HFFc6 (cell line): ENCODE data around the gene ZKSCAN1. TPM values are rescaled to one million over a fixed set of nuclear protein-coding genes. Genes with fewer than 3 reads are reported as not detected.

Experiments used
- DNase-seq: peaks from one replicate; pipeline ENCODE4 v3.0.0-alpha.2; 2018
- H3K27ac Mint-ChIP-seq: 2 replicates; pipeline ENCODE4 v1.8.0; 2020; ENCODE audit warnings: mild to moderate bottlenecking, mixed read lengths
- H3K27me3 Mint-ChIP-seq: 2 replicates; pipeline ENCODE4 v1.8.0; 2021; ENCODE audit warnings: mild to moderate bottlenecking, moderate library complexity, mixed read lengths; ENCODE audit not compliant: insufficient read depth
- H3K36me3 Mint-ChIP-seq: 2 replicates; pipeline ENCODE4 v1.8.0; 2021; ENCODE audit warnings: low read depth, mixed read lengths
- H3K4me1 Mint-ChIP-seq: 2 replicates; pipeline ENCODE4 v1.8.0; 2020; ENCODE audit warnings: low read depth, mixed read lengths
- H3K4me3 Mint-ChIP-seq: 2 replicates; pipeline ENCODE4 v1.8.0; 2020; ENCODE audit warnings: mild to moderate bottlenecking, moderate library complexity, mixed read lengths
- H3K9me3 Mint-ChIP-seq: 2 replicates; pipeline ENCODE4 v1.8.0; 2020; ENCODE audit warnings: mild to moderate bottlenecking, mixed read lengths
- total RNA-seq, 6 experiments: library from RNA; stranded (reverse); fragmentation: NEBNext Ultra II Directional; extraction: Animal tissue kit (Norgen Biotek cat#: 25700); gene quantifications; 2 replicates in 1 of 6; 3 replicates in 5 of 6; pipeline ENCODE4 v1.2.3, GENCODE V29; 2021
- TF ChIP-seq, protein P1 (sequence below): fragments of 200-600 bp; sonication (generic); IDR thresholded peaks from 2 replicates; pipeline ENCODE4 v1.5.0; 2021; ENCODE audit warnings: antibody characterized with exemption, mild to moderate bottlenecking

Gene ZKSCAN1
- total RNA-seq, 6 experiments from 2014 or later = 55.9 to 77.4 (median 63.1) TPM

DNA sequence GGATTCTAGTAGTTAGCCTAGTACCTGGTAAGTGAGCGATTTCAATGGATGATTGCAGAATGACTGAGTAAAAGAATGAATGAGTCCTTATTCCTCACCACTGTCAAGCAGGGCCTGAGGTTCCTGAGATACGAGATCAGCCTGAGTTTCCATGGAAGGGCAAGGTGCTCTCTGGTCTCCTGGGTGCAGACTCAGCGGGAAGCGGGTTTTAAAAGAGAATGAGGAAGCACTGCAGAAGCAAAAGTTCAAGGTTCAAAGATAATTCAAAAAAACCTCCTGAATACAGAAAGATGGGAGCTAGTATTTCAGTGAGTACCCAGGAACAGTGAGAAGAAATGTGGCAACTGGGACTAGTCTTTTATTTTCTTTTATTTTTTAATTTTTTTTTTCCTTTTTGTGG lies 61.8 kb downstream of the ZKSCAN1 start:
- Mint-ChIP-seq H3K4me3 (no peak overlapping the region), H3K9me3 (peaks cover 18% of the 10 kb centered on the region), H3K27ac (no peak overlapping the region)

DNA sequence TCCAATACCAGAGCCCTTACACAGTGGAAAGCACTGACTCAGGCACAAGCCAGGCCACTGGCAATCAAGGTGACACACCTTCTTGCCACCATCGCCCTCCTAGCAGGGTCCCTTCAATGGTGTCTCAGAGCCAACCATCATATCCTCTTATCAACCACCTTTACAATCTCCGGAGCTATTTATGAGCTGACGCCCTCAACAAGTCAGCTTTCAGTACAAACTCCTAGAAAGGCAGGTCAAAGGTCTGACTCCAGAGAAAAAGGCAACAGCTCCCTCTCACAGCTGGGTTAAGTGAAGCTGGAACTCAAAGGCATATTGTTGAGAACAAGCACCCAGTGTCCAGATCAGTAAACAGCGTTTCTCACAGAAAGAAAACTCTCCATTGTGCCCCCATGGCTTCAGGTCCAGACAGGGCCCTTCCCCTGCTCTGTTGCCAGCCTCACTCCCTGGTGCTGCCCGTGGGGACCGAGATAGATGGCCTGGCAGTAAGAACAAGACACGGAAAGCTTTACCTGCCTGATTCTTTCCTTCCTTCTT lies 63.7 kb downstream of the ZKSCAN1 start:
- Mint-ChIP-seq H3K4me3 (peak overlapping the region; percentile 10; the same call in 1 of the 2 replicates), H3K36me3 (peaks cover 53% of the 10 kb centered on the region), H3K27me3 (no peaks in the 10 kb centered on the region), H3K4me1 (peaks cover 34% of the 10 kb centered on the region), H3K27ac (peak overlapping the region; percentile 53; the same call in 1 of the 2 replicates), H3K9me3 (no peaks in the 10 kb centered on the region; the same call in none of the 2 replicates)
- no peak for DNase-seq
- TF ChIP-seq, protein P1, sequence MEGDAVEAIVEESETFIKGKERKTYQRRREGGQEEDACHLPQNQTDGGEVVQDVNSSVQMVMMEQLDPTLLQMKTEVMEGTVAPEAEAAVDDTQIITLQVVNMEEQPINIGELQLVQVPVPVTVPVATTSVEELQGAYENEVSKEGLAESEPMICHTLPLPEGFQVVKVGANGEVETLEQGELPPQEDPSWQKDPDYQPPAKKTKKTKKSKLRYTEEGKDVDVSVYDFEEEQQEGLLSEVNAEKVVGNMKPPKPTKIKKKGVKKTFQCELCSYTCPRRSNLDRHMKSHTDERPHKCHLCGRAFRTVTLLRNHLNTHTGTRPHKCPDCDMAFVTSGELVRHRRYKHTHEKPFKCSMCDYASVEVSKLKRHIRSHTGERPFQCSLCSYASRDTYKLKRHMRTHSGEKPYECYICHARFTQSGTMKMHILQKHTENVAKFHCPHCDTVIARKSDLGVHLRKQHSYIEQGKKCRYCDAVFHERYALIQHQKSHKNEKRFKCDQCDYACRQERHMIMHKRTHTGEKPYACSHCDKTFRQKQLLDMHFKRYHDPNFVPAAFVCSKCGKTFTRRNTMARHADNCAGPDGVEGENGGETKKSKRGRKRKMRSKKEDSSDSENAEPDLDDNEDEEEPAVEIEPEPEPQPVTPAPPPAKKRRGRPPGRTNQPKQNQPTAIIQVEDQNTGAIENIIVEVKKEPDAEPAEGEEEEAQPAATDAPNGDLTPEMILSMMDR = no peak

More for the DNA sequence above, 61.8 kb downstream of the ZKSCAN1 start:
- TF ChIP-seq, protein P1 = no peak
- Mint-ChIP-seq H3K36me3 (peaks cover 72% of the 10 kb centered on the region), H3K4me1 (peaks cover 25% of the 10 kb centered on the region), H3K27me3 (peaks cover under 1% of the 10 kb centered on the region; the same call in 1 of the 2 replicates)
- no peak for DNase-seq

DNA sequence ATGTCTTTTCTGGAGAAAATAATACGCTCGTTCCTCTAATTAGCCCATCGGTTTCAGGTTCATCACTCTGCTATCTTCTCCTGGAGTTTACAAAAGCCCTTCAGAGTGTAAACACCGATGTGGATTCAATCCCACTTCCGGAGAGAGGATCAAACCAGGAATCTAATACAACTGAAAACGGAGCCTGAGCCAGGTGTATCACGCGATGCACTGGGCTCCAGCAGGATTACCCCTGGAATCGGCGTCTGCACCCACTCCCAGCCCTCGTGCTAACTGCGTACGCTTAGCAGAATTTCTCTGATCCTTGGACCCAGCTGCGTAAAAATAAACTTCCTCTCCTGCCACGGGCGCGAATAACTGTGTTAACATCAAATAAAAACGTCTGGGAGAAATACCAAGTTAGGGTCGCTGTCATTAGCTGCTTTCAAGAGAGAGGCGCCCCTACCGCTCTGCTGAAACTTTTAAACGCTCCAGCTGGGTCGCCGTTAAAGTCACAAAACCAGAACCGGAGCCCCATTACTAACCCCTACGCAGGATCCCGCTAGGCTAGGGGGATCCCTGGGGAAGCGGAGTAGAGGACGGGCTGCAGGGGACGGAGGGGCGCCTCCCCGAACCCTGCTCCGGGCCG lies 65.6 kb downstream of the ZKSCAN1 start:
- TF ChIP-seq, protein P1 = no peak
- Mint-ChIP-seq H3K27me3 (no peaks in the 10 kb centered on the region), H3K27ac (peak overlapping the region; percentile 87), H3K4me3 (peak overlapping the region; percentile 97), H3K4me1 (peaks cover 41% of the 10 kb centered on the region), H3K36me3 (peaks cover 34% of the 10 kb centered on the region), H3K9me3 (no peaks in the 10 kb centered on the region; the same call in 1 of the 2 replicates)
- DNase-seq = no peak

DNA sequence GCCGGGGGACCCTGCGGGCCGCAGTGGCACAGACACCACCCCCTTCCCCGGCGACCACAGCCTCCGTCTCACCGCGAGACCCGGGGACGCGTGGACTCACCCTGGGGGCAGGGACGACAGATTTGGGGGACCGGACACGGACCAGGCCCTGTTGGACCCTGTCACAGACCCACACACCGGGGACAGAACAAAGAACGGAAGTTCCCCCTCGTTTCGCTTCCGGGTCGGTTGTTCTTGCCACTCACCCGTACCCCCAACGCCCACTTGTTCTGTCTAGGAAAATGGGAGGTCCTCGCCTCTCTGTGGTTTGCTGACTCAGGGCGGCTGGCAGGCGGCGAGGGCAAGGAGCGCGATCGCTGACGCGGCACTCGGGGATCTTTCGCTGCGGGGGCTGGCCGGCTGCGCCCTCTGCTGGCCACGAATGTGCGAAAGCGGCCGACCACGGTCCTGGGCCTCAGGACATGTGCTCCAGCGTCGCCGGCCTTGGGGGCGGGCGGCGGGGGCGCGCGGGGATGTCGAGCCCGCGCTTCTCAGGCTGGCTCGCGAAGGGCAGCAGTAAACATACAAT lies 66.2 kb downstream of the ZKSCAN1 start, which contains the start of gene ZNF3:
ZNF3 (minus strand) TSS at position 189 of the 568 bp plus-strand sequence. CDS start 4,366 bp downstream, outside the sequence.
- Mint-ChIP-seq H3K27ac (peak within 1 kb of the TSS; percentile 87), H3K4me1 (peaks cover 45% of the 10 kb centered on the region), H3K27me3 (no peaks in the 10 kb centered on the region), H3K36me3 (peaks cover 28% of the 10 kb centered on the region), H3K4me3 (peak within 1 kb of the TSS; percentile 97), H3K9me3 (no peaks in the 10 kb centered on the region)
- TF ChIP-seq, protein P1 = peak; percentile 98
- peak; percentile 99 for DNase-seq

DNA sequence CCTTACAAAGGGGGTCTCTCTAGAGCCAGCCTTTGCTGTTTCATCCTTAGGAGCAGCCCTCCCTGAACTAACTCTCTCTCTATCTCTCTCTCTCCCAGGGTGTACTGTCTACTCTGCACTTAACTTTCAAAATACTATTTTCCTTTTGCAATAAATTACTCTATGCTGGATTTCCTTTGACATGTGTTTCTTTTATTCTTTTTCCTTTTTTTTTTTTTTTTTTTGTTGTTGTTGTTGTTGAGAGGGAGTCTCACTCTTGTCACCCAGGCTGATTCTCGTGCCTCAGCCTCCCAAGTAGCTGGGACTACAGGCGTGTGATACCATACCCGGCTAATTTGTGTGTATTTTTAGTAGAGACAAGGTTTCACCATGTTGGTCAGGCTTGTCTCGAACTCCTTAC lies 67.6 kb downstream of the ZKSCAN1 start:
- H3K4me1 Mint-ChIP-seq = peaks cover 59% of the 10 kb centered on the region
- TF ChIP-seq, protein P1 = no peak
- peaks cover 22% of the 10 kb centered on the region for H3K36me3 Mint-ChIP-seq
- no peaks in the 10 kb centered on the region for H3K9me3 Mint-ChIP-seq
- no peak overlapping the region; the same call in 1 of the 2 replicates for H3K4me3 Mint-ChIP-seq
- H3K27ac Mint-ChIP-seq = peak overlapping the region; percentile 47
- no peaks in the 10 kb centered on the region for H3K27me3 Mint-ChIP-seq
- no peak for DNase-seq
